M059J (cell line): Measurements from ENCODE around the gene ZNF771. TPM values are rescaled to one million over a fixed set of nuclear protein-coding genes. Genes with fewer than 3 reads are reported as not detected.

Source experiments
- DNase-seq: peaks from one replicate; pipeline ENCODE4 v3.0.0-alpha.2; 2012; ENCODE audit warnings: low read depth
- total RNA-seq: library from RNA; depleted of rRNA; stranded (reverse); fragments of >200 nt; shearing (Covaris generic); gene quantifications from 2 replicates; pipeline ENCODE4 v1.2.3, GENCODE V29; 2014

Gene ZNF771
- total RNA-seq, 1 experiment from 2014 or later = 21.8 TPM

GRCh38 chr16:30398661-30399434 lies 8.6 kb upstream of the ZNF771 start:
- DNase-seq = no peak

- no peak for DNase-seq
Observed at GRCh38 chr16:30399435-30400186, 7.8 kb upstream of the ZNF771 start.

- DNase-seq = no peak
Observed at GRCh38 chr16:30401768-30402425, 5.5 kb upstream of the ZNF771 start.

GRCh38 chr16:30406795-30407101 lies 658 bp upstream of the ZNF771 start:
- no peak for DNase-seq

- no peak for DNase-seq
Observed at GRCh38 chr16:30407804-30408534, 563 bp downstream of the ZNF771 start.

- DNase-seq = peak; percentile 86
Observed at GRCh38 chr16:30409125-30410060, 2.0 kb downstream of the ZNF771 start.

GRCh38 chr16:30413112-30413806 lies 5.9 kb downstream of the ZNF771 start:
- no peak for DNase-seq

GRCh38 chr16:30414159-30414558 lies 6.8 kb downstream of the ZNF771 start:
- DNase-seq = no peak

- no peak for DNase-seq
Observed at GRCh38 chr16:30416047-30416603, 8.7 kb downstream of the ZNF771 start.

- DNase-seq = no peak
Observed at GRCh38 chr16:30416624-30417528, 9.5 kb downstream of the ZNF771 start.

- DNase-seq = no peak
Observed at GRCh38 chr16:30417529-30418349, 10.3 kb downstream of the ZNF771 start.

- no peak for DNase-seq
Observed at GRCh38 chr16:30418350-30419181, 11.2 kb downstream of the ZNF771 start.

- no peak for DNase-seq
Observed at GRCh38 chr16:30421010-30421409, 13.6 kb downstream of the ZNF771 start.

GRCh38 chr16:30428055-30428454 lies 20.6 kb downstream of the ZNF771 start:
- no peak for DNase-seq

GRCh38 chr16:30429418-30429677 lies 21.9 kb downstream of the ZNF771 start:
- no peak for DNase-seq

- peak; percentile 100 for DNase-seq
Observed at GRCh38 chr16:30429678-30430427, 22.4 kb downstream of the ZNF771 start, which contains the start of gene DCTPP1. DCTPP1 (minus strand) TSS chr16:30430030; CDS start chr16:30429980, 50 bp downstream.
